H9 (cell line): Measurements from ENCODE around the gene STRA6. TPM values are rescaled to one million over a fixed set of nuclear protein-coding genes. Genes with fewer than 3 reads are reported as not detected.

Experiments
- DNase-seq: peaks from one replicate; pipeline ENCODE4 v3.0.0-alpha.2; 2017
- H2AFZ ChIP-seq: one replicate; pipeline ENCODE4 v1.6.1; 2013; ENCODE audit warnings: mild to moderate bottlenecking, low read length, control low read depth, moderate library complexity
- H2AK5ac ChIP-seq: 2 replicates; pipeline ENCODE4 v1.6.1; 2013; ENCODE audit warnings: low read length, control low read depth, mixed read lengths; ENCODE audit not compliant: insufficient read length
- H2BK120ac ChIP-seq: one replicate; pipeline ENCODE4 v1.6.1; 2013; ENCODE audit warnings: low read depth, mild to moderate bottlenecking, low read length, control low read depth, inconsistent platforms; ENCODE audit not compliant: poor library complexity, severe bottlenecking
- H2BK12ac ChIP-seq: 2 replicates; pipeline ENCODE4 v1.6.1; 2013; ENCODE audit warnings: low read length, control low read depth, mixed read lengths, low read depth; ENCODE audit not compliant: insufficient read length
- H2BK15ac ChIP-seq: 2 replicates; pipeline ENCODE4 v1.6.1; 2013; ENCODE audit warnings: low read depth, low read length, control low read depth
- H2BK20ac ChIP-seq: one replicate; pipeline ENCODE4 v1.6.1; 2013; ENCODE audit warnings: low read depth, mild to moderate bottlenecking, low read length, control low read depth, inconsistent platforms; ENCODE audit not compliant: poor library complexity, severe bottlenecking
- H2BK5ac ChIP-seq: 2 replicates; pipeline ENCODE4 v1.6.1; 2013; ENCODE audit warnings: low read length, control low read depth, mixed read lengths; ENCODE audit not compliant: insufficient read length
- H3K14ac ChIP-seq: 2 replicates; pipeline ENCODE4 v1.6.1; 2013; ENCODE audit warnings: low read length, control low read depth; ENCODE audit not compliant: insufficient read depth
- H3K18ac ChIP-seq: 2 replicates; pipeline ENCODE4 v1.6.1; 2013; ENCODE audit warnings: low read depth, mild to moderate bottlenecking, mixed read lengths, low read length, control low read depth; ENCODE audit not compliant: insufficient read length
- H3K23ac ChIP-seq: 2 replicates; pipeline ENCODE4 v1.6.1; 2013; ENCODE audit warnings: low read length, control low read depth, mixed read lengths, low read depth; ENCODE audit not compliant: insufficient read length
- H3K23me2 ChIP-seq: 2 replicates; pipeline ENCODE4 v1.6.1; 2013; ENCODE audit warnings: low read depth, mild to moderate bottlenecking, mixed read lengths, low read length, control low read depth; ENCODE audit not compliant: insufficient read length, poor library complexity, severe bottlenecking
- H3K27ac ChIP-seq: 2 replicates; pipeline ENCODE4 v1.5.1; 2013; ENCODE audit warnings: low read length, control low read depth, mixed read lengths, low read depth; ENCODE audit not compliant: insufficient read length
- H3K27me3 ChIP-seq: 2 replicates; pipeline ENCODE4 v1.6.1; 2013; ENCODE audit warnings: low read length, control low read depth, inconsistent platforms; ENCODE audit not compliant: insufficient read depth
- H3K4ac ChIP-seq: 2 replicates; pipeline ENCODE4 v1.6.1; 2013; ENCODE audit warnings: low read depth, mild to moderate bottlenecking, control low read depth, inconsistent platforms, low read length, moderate library complexity
- H3K4me1 ChIP-seq: 2 replicates; pipeline ENCODE4 v1.6.1; 2013; ENCODE audit warnings: low read length, control low read depth, inconsistent platforms; ENCODE audit not compliant: insufficient read depth
- H3K4me2 ChIP-seq: 2 replicates; pipeline ENCODE4 v1.6.1; 2013; ENCODE audit warnings: low read length, control low read depth, mixed read lengths; ENCODE audit not compliant: insufficient read length, insufficient read depth
- H3K56ac ChIP-seq: 2 replicates; pipeline ENCODE4 v1.6.1; 2013; ENCODE audit warnings: low read depth, mild to moderate bottlenecking, mixed read lengths, low read length, control low read depth; ENCODE audit not compliant: insufficient read length
- H3K79me1 ChIP-seq: 2 replicates; pipeline ENCODE4 v1.6.1; 2013; ENCODE audit warnings: low read depth, mild to moderate bottlenecking, moderate library complexity, low read length, control low read depth, inconsistent platforms; ENCODE audit not compliant: insufficient read depth, poor library complexity, severe bottlenecking
- H3K79me2 ChIP-seq: 2 replicates; pipeline ENCODE4 v1.6.1; 2013; ENCODE audit warnings: low read length, control low read depth, inconsistent platforms; ENCODE audit not compliant: insufficient read depth
- H3K9ac ChIP-seq: 2 replicates; pipeline ENCODE4 v1.6.1; 2013; ENCODE audit warnings: low read length, control low read depth, mixed read lengths; ENCODE audit not compliant: insufficient read length; ENCODE audit errors: extremely low read depth
- H3K9me3 ChIP-seq: one replicate; pipeline ENCODE4 v1.6.1; 2013; ENCODE audit warnings: low read depth, low read length, inconsistent platforms; ENCODE audit not compliant: control insufficient read depth
- H3T11ph ChIP-seq: one replicate; pipeline ENCODE4 v1.6.1; 2013; ENCODE audit warnings: mild to moderate bottlenecking, low read length, control low read depth, inconsistent platforms
- H4K20me1 ChIP-seq: one replicate; pipeline ENCODE4 v1.6.1; 2013; ENCODE audit not compliant: control insufficient read depth, insufficient read length, insufficient read depth
- H4K5ac ChIP-seq: 2 replicates; pipeline ENCODE4 v1.6.1; 2013; ENCODE audit warnings: low read depth, mild to moderate bottlenecking, mixed read lengths, low read length, control low read depth; ENCODE audit not compliant: insufficient read length
- H4K8ac ChIP-seq: replicated peaks from 2 replicates; pipeline ENCODE4 v1.6.1; 2013; ENCODE audit warnings: low read length, control low read depth, mixed read lengths, low read depth; ENCODE audit not compliant: insufficient read length
- H4K91ac ChIP-seq: 2 replicates; pipeline ENCODE4 v1.6.1; 2013; ENCODE audit warnings: low read depth, mild to moderate bottlenecking, moderate library complexity, mixed read lengths, low read length, control low read depth; ENCODE audit not compliant: insufficient read length
- H3K27ac Mint-ChIP-seq, 3 experiments: 2 replicates in 2 of 3; 3 replicates in 1 of 3; pipeline ENCODE4 v1.8.0; 2020 to 2021; ENCODE audit warnings: mixed read lengths in 3 of 3, mild to moderate bottlenecking in 1 of 3, moderate library complexity in 1 of 3
- H3K27me3 Mint-ChIP-seq: 2 replicates; pipeline ENCODE4 v1.8.0; 2021; ENCODE audit warnings: low read depth, mild to moderate bottlenecking, moderate library complexity, mixed read lengths
- H3K36me3 Mint-ChIP-seq, 3 experiments: 2 replicates in 2 of 3; 3 replicates in 1 of 3; pipeline ENCODE4 v1.8.0; 2020 to 2021; ENCODE audit warnings: low read depth in 3 of 3, mixed read lengths in 3 of 3; ENCODE audit not compliant: insufficient read depth in 1 of 3
- H3K4me1 Mint-ChIP-seq, 2 experiments: 2 replicates each; pipeline ENCODE4 v1.8.0; 2020; ENCODE audit warnings: mixed read lengths in 2 of 2
- H3K4me3 Mint-ChIP-seq, 2 experiments: 2 replicates in 1 of 2; 3 replicates in 1 of 2; pipeline ENCODE4 v1.8.0; 2020 to 2021; ENCODE audit warnings: mild to moderate bottlenecking in 2 of 2, mixed read lengths in 2 of 2, moderate library complexity in 1 of 2
- H3K9me3 Mint-ChIP-seq, 2 experiments: 2 replicates in 1 of 2; 3 replicates in 1 of 2; pipeline ENCODE4 v1.8.0; 2020; ENCODE audit warnings: mild to moderate bottlenecking in 2 of 2, mixed read lengths in 2 of 2, moderate library complexity in 1 of 2
- CTCF ChIP-seq: fragments of 200-600 bp; sonication (generic); conservative IDR thresholded peaks from 3 replicates; pipeline ENCODE4 v1.8.0; 2021; ENCODE audit warnings: antibody characterized with exemption, mild to moderate bottlenecking
- whole genome bisulfite sequencing: extraction: QIAGEN DNeasy Blood & Tissue Kit; methylation state at CpG from one replicate; pipeline ENCODE4 v1.1.7; 2013; ENCODE audit warnings: missing lambda C conversion rate, low lambda C conversion rate, mixed read lengths; ENCODE audit not compliant: insufficient read length; ENCODE audit errors: extremely low coverage; 5-methylcytosine and 5-hydroxymethylcytosine counted together
- total RNA-seq: library from RNA; stranded (reverse); gene quantifications from 2 replicates; pipeline ENCODE4 v1.2.1, GENCODE V29; 2021

Gene STRA6
- total RNA-seq, 1 experiment from 2014 or later: 12.8 TPM

- no peak overlapping the region for H2BK12ac ChIP-seq
- peaks cover 20 to 38% of the 10 kb centered on the region in 2 experiments for H3K4me1 Mint-ChIP-seq
- peaks cover 1% of the 10 kb centered on the region for H3K23me2 ChIP-seq
- H2BK15ac ChIP-seq: no peak overlapping the region
- no peak overlapping the region for H2BK120ac ChIP-seq
- H3T11ph ChIP-seq: no peak overlapping the region
- no peaks in the 10 kb centered on the region for H3K9me3 ChIP-seq
- no peak overlapping the region for H2BK5ac ChIP-seq
- no CpG with 5 or more reads among the region's 9 CpGs for WGBS
- no peak overlapping the region for H4K8ac ChIP-seq
- H2AFZ ChIP-seq: no peak overlapping the region
- no peaks in the 10 kb centered on the region for H3K79me2 ChIP-seq
- H3K36me3 Mint-ChIP-seq: peaks cover 0 to 4% (median 2%) of the 10 kb centered on the region in 3 experiments; a peak in 3 of 7 replicates
- H3K4me2 ChIP-seq: no peak overlapping the region
- peaks cover 18% of the 10 kb centered on the region for H3K27me3 Mint-ChIP-seq
- H3K23ac ChIP-seq: no peak overlapping the region
- H4K20me1 ChIP-seq: no peaks in the 10 kb centered on the region
- H3K27ac ChIP-seq: no peak overlapping the region
- no peaks in the 10 kb centered on the region for H3K9me3 Mint-ChIP-seq
- H3K79me1 ChIP-seq: no peaks in the 10 kb centered on the region
- H2BK20ac ChIP-seq: no peak overlapping the region
- H3K4me3 Mint-ChIP-seq: no peak overlapping the region
- no peak overlapping the region for H3K56ac ChIP-seq
- no peak overlapping the region; the same call in 1 of the 2 replicates for H3K14ac ChIP-seq
- no peaks in the 10 kb centered on the region for H3K27me3 ChIP-seq
- no peak overlapping the region; a peak in 1 of 7 replicates for H3K27ac Mint-ChIP-seq
- no peak overlapping the region for H2AK5ac ChIP-seq
- no peak overlapping the region for H3K18ac ChIP-seq
- TF ChIP-seq CTCF: no peak
- no peak overlapping the region for H4K91ac ChIP-seq
- no peak overlapping the region for H3K4ac ChIP-seq
- peaks cover 10% of the 10 kb centered on the region; the same call in 1 of the 2 replicates for H3K4me1 ChIP-seq
- no peak overlapping the region for H4K5ac ChIP-seq
- no peak overlapping the region for H3K9ac ChIP-seq
- no peak for DNase-seq
Observed at GRCh38 chr15:74197176-74197965, 5.2 kb downstream of the STRA6 start.
